Measurements from ENCODE around the gene LDLRAD4. TPM values are rescaled to one million over a fixed set of nuclear protein-coding genes. Genes with fewer than 3 reads are reported as not detected.

LDLRAD4 gene
- total and polyA plus RNA-seq, 2 experiments from 2014 or later: 0.73 to 1.9 TPM

GRCh38 chr18:13252686-13253410 lies 34.3 kb downstream of the LDLRAD4 start:
- Histone ChIP-seq H3K4me3 (no peak overlapping the region), H3K9me2 (ENCODE audit: insufficient read depth) (no peaks in the 10 kb centered on the region; the same call in 1 of the 2 replicates), H3K79me2 (replicated peaks; ENCODE audit: insufficient read depth) (no peaks in the 10 kb centered on the region), H3K4me1 (ENCODE audit: insufficient read depth) (peaks cover 4% of the 10 kb centered on the region; the same call in 1 of the 2 replicates), H2AFZ (no peak overlapping the region), H3F3A (replicated peaks; ENCODE audit: low read depth) (no peaks in the 10 kb centered on the region), H4K20me1 (replicated peaks; ENCODE audit: insufficient read depth) (no peaks in the 10 kb centered on the region), H3K27me3 (ENCODE audit: insufficient read depth) (no peaks in the 10 kb centered on the region), H3K27ac (ENCODE audit: low read depth) (no peak overlapping the region), H3K4me2 (no peak overlapping the region), H3K36me3 (ENCODE audit: insufficient read depth) (no peaks in the 10 kb centered on the region)
- DNase-seq (ENCODE audit: low spot score) (no peak), ATAC-seq (no peak)
- TF ChIP-seq REST (IDR thresholded peaks at IDR 0.05; ENCODE audit: unreplicated experiment): no peak
- TF ChIP-seq, protein P1, sequence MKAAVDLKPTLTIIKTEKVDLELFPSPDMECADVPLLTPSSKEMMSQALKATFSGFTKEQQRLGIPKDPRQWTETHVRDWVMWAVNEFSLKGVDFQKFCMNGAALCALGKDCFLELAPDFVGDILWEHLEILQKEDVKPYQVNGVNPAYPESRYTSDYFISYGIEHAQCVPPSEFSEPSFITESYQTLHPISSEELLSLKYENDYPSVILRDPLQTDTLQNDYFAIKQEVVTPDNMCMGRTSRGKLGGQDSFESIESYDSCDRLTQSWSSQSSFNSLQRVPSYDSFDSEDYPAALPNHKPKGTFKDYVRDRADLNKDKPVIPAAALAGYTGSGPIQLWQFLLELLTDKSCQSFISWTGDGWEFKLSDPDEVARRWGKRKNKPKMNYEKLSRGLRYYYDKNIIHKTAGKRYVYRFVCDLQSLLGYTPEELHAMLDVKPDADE (IDR thresholded peaks at IDR 0.05): no peak
- no peak for TF ChIP-seq ZNF331 (CRISPR knock-in tag; IDR thresholded peaks at IDR 0.05; ENCODE audit: low read depth)
- no peak for TF ChIP-seq POLR2AphosphoS5 (IDR thresholded peaks at IDR 0.05; ENCODE audit: low read depth)
- TF ChIP-seq CREB1 (CRISPR knock-in tag; IDR thresholded peaks at IDR 0.05; ENCODE audit: low read depth): no peak
- TF ChIP-seq EZH2phosphoT487 (IDR thresholded peaks at IDR 0.05; ENCODE audit: unreplicated experiment): no peak
- no peak for TF ChIP-seq NANOG (IDR thresholded peaks at IDR 0.05; ENCODE audit: borderline replicate concordance)
- H3K4me1 Mint-ChIP-seq: peaks cover 19% of the 10 kb centered on the region
- no peaks in the 10 kb centered on the region for H3K36me3 Mint-ChIP-seq (ENCODE audit: low read depth)
- no peak overlapping the region for H3K4me3 Mint-ChIP-seq
- H3K27ac Mint-ChIP-seq: no peak overlapping the region
- H3K27me3 Mint-ChIP-seq (ENCODE audit: insufficient read depth, low read depth, poor library complexity): peaks cover 9% of the 10 kb centered on the region
- H3K9me3 Mint-ChIP-seq: no peaks in the 10 kb centered on the region

DNA sequence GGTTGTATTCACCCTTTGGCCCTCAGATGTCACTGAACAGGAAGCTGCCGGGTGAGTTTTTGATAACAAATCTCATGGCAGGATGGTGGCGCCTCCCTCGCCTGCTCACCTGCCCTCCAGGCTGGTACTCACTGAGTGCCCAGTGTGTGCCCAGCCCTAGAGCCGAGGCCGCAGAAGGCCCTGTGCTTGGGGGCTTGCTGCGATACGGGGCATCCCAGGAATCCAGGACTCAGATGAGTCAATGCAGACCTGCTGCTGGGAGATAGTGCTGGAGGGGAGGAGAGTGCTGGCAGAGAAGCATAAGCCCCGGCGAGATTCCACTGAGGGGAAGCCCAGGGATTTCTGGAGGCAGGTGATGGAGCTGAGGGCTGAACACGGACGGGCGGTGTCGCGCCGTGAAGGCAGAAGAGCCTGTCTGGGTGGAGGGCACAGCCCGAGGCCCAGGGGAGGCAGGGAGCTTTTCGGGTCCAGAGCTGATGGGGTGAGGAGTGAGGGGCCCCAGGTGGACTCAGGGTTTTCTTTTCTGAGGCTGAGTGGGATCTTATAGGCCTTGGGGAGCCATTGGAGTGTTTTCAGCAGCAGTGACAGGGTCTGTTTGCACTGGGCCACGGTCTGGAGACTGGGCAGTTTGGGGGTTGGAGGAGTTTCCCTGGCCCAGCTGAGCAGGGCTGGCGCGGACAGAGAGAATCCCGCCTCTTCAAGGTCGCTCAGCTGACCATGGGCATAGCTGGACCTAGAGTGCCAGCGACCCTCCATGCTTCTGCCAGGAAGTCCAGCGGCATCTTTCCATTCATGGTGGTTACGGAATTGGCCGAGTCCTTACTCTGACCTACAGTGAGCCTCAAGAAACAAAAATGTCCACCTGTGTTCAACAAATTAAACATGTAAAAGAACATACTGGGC lies 35.5 kb downstream of the LDLRAD4 start:
- TF ChIP-seq ZNF462 (CRISPR knock-in tag; IDR thresholded peaks at IDR 0.05): no peak
- H3F3A ChIP-seq (replicated peaks; ENCODE audit: low read depth): no peaks in the 10 kb centered on the region
- peaks cover 11% of the 10 kb centered on the region; the same call in 1 of the 2 replicates for H3K4me1 ChIP-seq (ENCODE audit: insufficient read depth)
- H3K4me3 ChIP-seq: no peak overlapping the region
- DNase-seq (ENCODE audit: low spot score): no peak
- H3K79me2 ChIP-seq (replicated peaks; ENCODE audit: insufficient read depth): no peaks in the 10 kb centered on the region
- ATAC-seq: no peak
- no peaks in the 10 kb centered on the region; the same call in 1 of the 2 replicates for H3K9me2 ChIP-seq (ENCODE audit: insufficient read depth)
- H4K20me1 ChIP-seq (replicated peaks; ENCODE audit: insufficient read depth): no peaks in the 10 kb centered on the region
- no peak overlapping the region for H3K4me3 Mint-ChIP-seq
- H3K4me1 Mint-ChIP-seq: peaks cover 28% of the 10 kb centered on the region
- H3K27me3 Mint-ChIP-seq (ENCODE audit: insufficient read depth, low read depth, poor library complexity): peaks cover 7% of the 10 kb centered on the region
- H3K36me3 ChIP-seq (ENCODE audit: insufficient read depth): no peaks in the 10 kb centered on the region
- no peaks in the 10 kb centered on the region for H3K27me3 ChIP-seq (ENCODE audit: insufficient read depth)
- H3K27ac ChIP-seq (ENCODE audit: low read depth): no peak overlapping the region
- H3K4me2 ChIP-seq: no peak overlapping the region
- H3K27ac Mint-ChIP-seq: 0 out of 2 replicates have a peak overlapping the region, but pooled peaks have one; percentile 16
- no peak overlapping the region for H2AFZ ChIP-seq
- H3K36me3 Mint-ChIP-seq (ENCODE audit: low read depth): no peaks in the 10 kb centered on the region
- no peaks in the 10 kb centered on the region for H3K9me3 Mint-ChIP-seq

Measured in GM23338 (cell line).